Endometrium (tissue), 2 donors: ENCODE results near the gene RIPK4.
"Not testable (repeated sequence)": the region's sequence is repeated elsewhere in the genome, so short reads cannot be mapped to it uniquely, and the experiment has no call there.

Experiments
- FAIRE-seq: peaks from 2 replicates; lab custom pipeline; 2012; peaks lifted over from hg19 to GRCh38; lab: Jason Lieb, UNC
- donor health status: control.
- donor health status: control.

RIPK4 gene

DNA sequence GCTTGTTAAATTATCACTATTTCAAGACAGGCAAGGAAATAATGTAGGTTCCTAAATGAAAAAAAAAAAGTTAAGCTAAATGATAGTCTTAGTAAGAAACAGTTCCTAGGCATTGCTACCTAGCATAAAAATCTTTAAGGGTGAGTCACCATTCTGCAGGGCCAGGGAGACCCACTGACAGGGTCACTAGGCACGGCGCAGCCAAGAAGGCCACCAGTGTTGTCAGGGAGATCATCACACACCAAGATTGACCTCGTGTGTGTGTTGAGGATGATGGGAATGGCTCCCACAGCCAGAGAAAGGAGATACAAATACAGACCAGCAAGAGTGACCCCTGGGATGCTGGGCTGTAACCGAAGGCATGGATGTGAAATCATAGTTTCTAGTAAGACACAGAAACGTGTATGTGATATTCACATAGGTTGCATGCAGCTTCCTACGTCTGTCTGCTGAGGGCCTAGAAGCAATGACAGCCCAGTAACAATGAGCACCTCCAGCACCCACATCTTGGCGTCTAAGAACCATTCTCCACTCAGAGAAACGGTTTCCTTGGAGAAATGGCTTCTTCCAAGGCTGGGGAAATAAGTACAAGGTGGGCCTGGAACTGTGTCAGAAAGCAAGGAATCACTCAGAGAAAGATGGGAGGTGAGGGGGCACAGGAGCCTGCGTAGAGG, 29.1 kb downstream of the RIPK4 start:
- no peak for FAIRE-seq

DNA sequence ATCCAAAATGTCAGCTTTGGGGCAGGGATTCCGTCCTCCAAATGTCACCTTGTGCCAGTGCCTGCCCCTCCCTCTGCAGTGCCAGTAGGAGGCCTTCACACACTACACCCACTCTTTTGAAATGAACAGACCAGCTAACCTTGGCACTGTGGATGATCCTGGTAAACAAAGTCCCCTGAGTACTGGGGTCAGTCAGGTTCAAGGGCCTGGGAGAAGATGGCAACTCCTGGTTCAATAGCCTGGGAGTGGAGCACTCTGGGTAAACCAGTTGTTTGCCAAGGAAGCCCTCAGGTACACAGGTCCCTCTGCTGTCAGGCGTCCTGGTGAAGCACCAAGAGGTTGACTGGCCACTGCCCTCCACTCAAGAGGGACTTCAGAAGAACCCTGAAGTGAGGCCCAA, 30.4 kb downstream of the RIPK4 start:
- no peak for FAIRE-seq

DNA sequence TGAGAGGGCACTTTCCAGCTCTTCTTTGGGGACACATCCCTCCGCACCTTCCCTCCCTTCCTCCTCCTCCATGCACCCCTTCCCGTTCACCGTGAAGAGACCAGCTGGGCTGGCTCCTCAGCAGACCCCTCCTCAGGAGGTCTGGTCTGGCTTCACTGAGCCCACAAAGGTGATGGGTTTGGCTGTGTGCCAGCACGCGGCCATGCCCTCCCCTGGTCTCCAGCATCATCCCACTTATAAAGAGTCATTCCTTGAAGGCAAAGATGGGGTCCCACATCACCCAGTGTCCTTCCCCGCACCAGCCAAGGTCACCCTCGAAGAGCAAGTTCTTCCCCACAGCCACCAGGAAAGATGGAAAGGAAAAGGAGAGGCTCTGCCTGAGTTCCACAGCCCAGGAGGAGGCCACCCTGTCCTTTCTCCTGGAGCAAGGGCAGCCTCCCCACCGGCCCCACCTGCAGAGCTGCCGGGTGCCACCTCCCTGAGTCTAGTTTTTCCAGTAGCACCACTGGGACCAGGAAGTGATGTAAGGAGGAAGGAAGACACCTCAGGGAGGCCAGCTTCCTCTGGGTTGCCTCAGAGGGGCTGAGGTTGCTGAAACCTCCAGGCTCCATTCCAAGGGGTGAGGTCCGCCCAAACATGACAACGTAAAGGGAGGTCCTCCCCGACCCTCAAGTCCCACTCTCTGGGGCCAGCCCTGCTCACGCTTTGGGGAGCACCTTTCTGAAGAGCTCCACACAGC, 32.7 kb downstream of the RIPK4 start:
- FAIRE-seq: no peak

DNA sequence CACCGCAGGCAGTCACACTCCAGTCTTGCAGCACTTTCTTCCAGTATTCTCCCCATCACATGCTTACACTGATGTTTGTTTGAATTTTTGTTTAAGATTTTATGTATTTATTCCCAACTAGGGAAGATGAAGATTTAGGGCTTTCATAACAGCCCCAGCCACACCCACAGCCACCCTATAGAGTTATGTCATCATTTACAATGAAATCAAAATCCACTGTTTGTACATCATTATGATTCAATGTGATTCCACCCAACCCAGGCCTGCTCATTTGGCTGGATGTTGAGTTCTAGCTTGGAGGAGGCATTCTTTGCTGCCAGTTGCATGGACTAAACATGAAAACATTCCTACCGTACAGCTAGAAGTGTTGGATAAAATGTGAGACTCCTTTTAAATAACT, 35.8 kb downstream of the RIPK4 start:
- FAIRE-seq: no peak

DNA sequence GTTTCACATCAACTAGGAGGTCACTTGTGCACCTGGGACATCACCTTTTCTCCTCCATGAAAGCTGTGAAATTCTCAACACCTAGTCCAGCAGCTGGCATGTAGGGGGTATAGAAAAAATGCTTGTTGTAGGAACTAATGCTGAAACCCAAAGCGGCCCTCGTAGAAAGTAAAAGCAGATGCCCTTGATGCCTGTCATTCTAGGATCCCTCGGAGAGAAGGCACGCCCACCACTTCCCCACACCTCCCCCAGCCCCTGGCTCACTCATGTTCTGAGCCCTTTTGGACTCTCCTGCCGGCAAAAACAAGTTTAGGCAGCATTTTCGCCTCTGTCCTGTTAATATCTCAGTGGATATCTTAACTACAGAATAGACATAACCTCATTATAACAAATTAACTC, 36.5 kb downstream of the RIPK4 start:
- no peak for FAIRE-seq

DNA sequence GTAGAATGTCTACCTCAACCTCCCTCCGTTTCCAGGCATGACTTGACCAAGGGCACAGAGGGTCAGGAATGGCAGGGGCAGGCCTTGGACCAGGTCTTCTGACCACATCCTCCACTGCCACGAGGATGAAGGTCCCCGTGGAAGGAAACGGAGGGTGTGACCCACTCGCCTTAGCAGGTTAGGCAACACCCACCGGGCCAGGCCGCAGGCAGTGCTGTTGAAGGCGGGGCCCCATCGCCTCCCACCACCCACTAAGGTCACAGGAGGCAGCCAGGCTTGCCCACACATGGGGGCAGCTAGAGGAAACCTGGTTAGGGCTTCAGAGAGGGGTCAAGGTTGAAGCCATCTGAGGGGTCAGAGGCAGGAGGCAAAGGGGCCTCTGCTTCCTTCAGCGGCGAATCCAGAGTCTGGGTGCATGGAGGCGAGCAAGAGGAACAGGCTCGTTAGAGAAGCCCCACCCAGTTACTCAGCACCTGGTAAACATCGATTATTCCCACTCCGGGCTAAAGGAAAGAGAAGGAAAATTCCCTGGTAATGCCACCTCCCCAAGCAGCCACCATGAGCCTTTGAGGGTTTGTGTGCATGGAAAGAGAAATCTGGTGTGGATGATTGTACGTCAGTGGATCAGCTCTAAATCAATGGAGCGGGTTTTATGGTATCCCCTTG, 37.0 kb downstream of the RIPK4 start:
- no peak for FAIRE-seq

DNA sequence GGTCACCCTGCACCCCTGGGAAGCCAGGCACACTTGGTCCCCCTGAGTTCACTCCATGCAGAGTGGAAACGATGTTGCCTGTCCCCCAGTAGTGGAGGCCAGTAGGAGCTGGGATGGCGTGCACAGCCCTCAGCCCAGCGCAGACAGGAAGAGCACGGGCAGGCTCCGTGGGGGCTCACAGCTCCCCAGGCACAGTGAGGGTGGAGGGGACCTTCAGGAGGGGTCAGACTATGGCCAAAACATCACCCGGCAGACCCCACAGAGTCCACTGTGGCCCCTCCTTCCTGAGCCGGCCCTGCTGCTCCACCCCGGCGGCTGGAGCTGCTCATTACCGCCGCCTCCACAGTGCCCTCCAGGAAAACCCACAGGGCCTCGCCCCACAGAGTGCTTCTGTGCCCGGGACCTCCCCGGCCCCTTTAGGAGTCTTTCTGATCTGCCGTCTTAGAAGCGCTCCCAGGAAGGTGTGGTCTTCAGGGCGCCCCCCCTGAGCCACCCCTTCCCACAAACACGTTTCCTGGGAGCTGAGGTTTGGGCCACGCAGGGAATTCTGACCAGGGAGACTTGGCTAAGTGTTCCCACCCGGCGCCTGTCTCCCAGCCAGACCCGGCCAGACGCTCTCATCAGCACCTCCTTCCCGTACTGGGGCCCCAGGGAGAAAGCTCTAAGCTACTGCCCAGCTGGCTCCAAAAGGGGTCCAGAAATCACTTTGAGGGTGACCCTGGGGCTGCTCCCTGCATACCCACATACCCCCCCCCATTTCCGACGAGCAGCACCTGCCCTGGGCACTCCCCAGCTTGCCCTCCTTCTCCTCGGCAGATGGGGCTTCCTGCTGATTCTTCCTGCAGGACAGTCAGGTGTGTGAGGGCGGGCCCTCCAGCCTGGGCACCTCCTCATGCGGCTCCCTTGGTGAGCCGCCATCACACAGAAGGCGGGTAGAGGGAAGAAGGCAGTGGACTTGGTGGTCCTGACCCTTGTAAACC, 38.8 kb downstream of the RIPK4 start:
- FAIRE-seq: no peak

DNA sequence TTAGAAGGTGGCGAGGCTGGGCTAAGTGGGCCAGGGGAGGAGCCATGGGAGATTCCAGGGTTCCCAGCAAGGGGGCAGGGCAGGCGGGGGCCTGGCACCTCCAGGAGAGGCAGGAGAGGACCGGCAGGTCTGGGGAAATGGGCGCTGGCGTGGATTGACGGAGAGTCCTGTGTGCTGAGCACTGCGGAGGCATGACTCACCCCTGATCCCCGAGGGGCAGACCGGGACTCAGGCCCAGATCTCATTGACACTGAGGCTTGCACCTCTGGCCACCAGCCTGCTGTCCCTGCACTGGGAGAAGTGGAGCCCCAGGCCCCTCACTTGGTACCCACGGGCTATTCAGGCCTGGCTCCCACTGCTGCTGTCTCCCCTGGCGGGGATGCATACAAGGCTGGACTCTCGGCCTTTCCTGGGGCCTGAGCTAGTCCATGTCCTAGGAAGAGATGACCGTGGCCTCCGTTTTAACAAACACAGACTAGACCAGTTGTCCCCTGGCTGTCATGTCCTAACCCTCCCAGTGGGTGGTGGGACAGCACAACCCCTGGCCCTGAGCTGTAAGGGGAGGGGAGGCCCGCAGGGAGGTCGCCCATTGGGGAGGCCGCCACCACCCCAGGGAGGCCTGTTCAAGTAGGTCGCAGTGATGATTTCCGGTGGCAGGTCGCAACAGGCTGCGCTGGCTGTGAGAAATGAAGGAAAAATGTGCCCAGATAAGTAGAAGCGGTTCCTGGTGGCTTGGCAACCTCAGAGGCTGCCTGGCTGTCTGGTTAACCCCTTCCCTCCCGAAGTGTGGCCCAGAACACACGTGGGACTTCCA, 39.7 kb downstream of the RIPK4 start:
- FAIRE-seq: no peak

DNA sequence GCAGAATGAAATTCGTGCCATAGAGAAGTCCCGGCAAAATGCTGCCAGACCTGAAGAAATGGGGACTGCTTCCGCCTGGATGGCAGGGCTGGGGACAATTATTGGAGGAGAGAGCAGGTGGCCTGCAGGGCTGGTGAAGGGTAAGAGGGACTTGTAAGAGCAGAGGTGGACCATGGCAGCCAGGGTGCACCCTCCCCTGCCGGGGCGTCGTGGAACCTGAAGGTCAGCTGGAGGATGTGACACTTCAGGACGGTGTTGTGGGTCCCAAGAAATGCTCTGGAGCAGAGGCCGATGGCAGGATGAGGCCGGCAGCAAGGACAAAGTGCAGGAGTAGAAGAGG, 40.3 kb downstream of the RIPK4 start:
- FAIRE-seq: no peak

DNA sequence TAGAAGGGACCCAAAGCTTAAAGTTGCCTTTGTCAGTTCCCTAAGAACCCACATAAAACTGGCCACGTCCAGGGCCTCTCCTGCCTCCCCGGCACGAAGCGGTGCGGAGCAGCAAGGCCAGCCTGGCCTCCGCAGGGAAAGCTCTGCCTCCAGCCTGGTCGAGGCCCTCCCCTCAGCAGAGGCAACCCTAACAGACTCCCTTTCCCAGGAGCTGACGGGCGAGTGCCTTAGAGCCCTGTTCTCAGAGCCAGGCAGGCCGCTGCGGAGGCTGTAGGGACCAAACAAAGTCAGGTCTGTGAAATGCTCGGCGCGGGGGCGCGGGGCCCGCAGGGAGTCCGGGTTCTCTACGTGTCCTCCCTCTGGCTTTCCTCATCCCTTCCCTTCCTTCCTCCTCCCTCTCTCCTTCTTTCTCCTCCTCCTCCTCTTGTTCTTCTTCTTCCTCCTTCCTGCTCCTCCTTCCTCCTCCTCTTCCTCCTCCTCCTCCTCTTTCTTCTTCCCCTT, 40.7 kb downstream of the RIPK4 start:
- no peak for FAIRE-seq

DNA sequence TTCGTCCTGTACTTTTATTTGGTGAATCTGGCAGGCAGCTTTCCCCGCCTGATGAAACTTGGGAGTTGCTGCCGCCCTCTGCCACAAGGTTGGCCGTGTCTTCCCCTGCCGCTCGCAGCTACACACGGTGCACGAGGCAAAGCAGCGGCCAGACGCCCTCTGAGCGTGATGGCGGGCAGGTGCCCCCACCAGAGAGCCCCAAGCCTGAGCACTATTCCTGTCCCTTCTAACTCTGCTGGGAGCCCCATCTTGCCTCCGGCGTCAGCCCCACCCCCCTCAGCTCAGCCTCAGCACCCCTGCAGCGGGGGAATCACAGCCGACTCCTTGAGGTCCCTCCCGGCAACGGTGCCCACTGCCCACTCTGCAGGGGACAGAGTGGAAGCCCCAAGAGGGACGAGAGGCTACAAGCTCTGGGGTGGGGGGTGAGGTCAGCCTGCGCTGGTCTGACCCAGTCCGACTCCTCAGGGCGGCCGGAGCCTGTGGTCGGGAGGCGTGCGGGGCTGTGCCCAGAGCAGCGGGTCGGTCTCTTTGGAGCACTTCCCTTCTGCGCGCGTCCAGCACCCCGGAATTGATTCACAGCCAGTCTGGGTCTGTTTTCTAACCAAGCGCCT, 41.3 kb downstream of the RIPK4 start:
- FAIRE-seq: no peak

DNA sequence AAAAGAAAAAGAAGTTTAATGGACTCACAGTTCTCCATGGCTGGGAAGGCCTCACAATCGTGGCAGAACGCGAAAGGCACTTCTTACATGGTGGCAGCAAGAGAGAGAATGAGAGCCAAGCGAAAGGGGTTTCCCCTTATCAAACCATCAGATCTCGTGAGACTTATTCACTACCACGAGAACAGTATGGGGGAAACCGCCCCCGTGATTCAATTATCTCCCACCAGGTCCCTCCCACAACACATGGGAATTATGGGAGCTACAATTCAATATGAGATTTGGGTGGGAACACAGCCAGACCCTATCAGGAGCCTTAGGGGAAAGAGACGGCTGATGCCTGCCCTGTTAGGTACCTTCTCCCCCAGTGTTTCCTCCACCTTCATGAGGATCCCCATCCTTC, 43.0 kb downstream of the RIPK4 start:
- FAIRE-seq: not testable (repeated sequence)

DNA sequence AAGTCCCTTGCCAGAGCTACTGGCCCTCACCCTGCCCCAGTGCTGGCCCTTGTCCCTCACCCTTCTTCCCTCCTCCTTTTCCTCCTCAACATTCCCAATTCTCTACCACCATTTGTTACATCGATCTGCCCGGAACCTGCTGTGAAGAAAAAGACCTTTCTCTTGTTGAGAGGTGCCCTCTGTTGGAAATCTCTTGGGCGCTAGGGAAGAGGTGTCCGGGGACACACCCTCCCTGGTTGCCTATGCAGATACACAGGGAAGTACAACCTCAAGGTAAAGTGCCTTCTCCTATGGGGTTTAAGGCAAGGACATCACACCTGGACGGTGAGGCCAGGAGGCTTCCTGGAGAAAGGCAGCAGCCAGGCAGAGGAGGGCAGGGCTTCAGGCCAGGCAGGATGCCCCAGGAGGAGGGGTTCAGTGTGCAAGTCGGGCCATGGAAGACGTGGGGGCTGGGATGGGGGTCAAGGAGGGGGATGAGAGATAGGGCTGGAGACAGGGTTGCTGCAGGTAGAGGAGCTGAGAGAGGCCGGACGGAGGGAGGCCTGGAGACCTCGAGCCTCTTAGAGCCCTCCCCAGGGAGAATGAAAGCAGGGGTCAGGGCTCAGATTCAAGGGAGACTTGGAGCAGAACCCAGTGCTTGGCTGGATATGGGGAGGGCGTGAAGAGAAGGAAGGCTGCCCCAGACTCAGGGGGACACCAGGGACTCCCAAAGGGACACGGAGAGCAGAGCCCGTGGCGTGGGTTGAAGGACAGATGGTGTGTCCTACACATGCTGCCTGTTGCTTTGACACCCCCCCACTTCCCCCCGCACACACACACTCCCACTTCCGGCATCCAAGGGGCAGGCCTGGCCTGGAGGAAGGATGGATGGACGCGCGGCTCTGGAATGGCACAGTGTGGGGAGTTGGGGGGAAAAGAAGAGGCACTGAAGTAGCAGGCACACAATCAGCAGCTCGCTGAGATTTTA, 44.5 kb downstream of the RIPK4 start:
- no peak for FAIRE-seq

DNA sequence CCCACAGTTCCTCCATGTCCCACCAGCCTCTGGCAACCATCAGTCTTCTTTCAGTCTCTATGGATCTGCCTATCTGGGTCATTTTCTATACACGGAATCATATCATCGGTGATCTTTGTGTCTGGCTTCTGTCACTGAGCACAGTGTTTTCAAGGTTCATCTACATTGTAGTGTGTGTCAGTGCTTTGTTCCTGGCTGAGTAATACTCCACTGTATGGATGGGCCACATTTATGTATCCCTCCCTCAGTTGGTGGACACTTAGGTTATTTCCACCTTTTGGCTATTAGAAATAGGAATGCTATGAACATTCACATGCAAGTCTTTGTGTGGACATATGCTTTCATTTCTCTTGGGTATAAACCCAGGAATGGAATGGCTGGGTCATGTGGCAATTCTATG, 46.6 kb downstream of the RIPK4 start:
- FAIRE-seq: no peak

DNA sequence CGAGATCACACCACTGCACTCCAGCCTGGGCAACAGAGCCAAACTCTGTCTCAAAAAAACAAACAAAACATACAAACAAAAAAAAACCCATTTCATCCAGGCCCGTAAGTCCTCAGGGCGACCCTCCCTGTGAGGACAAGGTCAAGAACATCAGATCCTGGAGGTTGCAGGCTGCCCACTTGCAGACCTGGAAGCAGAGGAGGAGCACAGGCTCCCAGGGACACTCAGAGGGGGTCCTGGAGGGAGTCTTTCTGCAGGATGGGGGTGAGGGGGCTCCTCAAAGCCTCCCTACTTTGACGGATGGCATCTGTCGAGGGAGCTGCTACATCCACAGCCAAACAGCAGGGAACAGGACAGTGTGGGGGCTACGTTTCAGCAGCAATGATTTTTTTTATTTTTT, 47.2 kb downstream of the RIPK4 start:
- FAIRE-seq: no peak

DNA sequence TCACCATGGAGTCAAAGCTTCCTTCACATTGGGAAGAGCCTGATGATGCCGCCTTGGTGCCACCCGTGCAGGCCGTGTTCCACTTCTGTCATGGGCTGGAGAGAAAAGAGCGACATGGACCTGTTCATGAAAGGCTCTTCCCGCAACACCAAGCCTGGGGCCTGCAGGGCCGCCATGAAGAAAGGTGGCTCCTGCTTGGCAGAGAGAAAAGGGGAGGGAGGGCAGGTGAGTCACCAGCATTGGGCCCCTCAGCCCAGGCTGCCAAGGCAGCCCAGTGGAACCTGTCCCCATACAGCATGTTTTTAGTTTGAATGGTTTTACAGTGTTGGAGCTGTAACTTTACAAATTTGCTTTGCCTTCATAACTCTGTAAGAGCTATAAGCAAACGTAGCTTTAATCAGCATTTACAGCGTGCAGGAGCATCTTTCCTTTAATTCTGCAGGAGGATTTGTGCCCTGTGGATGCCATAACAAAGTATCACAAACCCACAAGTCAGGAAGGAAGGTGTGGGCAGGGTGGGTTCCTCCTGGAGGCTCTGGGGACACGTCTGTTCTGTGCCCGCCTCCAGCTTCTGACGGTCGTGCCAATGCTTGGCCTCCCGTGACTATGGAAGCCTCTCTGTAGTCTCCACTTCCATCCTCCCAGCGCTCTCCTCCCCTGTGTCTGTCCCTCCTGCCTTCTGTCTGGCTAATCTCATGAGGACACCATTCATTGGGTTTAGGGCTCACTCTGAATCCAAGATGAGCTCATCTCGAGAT, 49.1 kb downstream of the RIPK4 start:
- no peak for FAIRE-seq

DNA sequence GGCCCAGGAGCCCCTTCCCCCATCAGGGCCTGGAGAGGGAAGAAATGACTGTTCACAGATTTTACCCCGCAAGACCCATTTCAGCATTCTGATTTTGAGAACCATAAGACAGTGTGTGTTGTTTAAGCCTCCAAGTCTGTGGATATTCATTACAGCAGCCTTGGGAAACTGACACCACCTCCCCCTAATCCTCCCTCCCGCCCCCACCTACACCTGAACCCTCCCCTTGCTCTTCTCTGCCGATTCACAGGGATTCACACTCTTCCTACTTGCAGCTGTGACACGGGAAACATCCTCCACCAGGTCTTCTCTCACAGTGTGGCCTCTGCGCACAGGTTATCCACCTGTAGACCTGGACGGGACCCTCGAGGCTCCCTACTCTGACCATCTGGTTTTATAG, 50.1 kb downstream of the RIPK4 start:
- FAIRE-seq: no peak

DNA sequence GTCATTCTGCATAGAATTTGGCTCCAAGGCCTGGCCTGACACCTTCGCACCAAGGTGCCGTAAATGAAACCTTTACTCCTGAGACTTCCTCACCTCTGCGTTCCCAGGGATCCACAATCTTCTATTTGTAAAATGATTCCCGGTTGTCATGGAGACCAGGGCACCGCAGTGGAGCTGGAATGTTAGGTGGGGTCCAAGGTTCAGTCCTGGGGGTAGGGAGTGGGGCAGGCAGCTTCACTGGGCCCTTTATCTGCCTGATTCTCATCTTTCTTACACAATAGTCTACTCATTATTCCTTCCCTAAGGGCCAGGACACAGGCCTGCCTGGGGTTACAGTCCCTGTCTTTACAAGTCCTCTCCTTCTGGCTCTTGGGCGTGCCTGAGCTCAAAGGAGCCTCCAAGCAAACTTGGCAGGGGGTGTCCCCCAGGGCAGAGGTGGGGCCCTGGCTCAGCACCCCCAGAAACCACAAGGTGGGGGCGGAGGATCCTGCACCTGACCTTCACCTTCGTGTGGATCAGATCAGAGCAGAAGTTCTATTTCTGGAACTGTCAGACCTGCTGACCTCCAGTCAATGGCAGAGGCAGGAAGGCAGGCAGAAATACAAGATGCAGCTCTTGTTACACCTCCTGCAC, 51.1 kb downstream of the RIPK4 start:
- FAIRE-seq: no peak
